Fibroblast of lung (primary cell): ENCODE data around the gene QSOX2.

Experiments used
- CTCF ChIP-seq, 2 donors: IDR thresholded peaks in 1 of 2; conservative IDR thresholded peaks in 1 of 2; 1 replicate in 1 of 2; 2 replicates in 1 of 2; pipeline ENCODE4 v1.5.1; 2011 to 2012; ENCODE audit warnings: low read length in 2 of 2, control low read depth in 1 of 2, inconsistent platforms in 1 of 2, low read depth in 1 of 2, mild to moderate bottlenecking in 1 of 2
- EZH2 ChIP-seq: IDR thresholded peaks from 2 replicates; pipeline ENCODE4 v1.5.1; 2012; ENCODE audit warnings: low read length, control low read depth, mild to moderate bottlenecking; ENCODE audit errors: missing control alignments

- no peak for TF ChIP-seq EZH2
- no peak for TF ChIP-seq CTCF (conservative IDR thresholded peaks at IDR 0.05 in 1 of 2, IDR thresholded peaks at IDR 0.05 in 1 of 2; ENCODE audit: low read depth in 1 of 2, low read length in 2 of 2)
Observed at GRCh38 chr9:136284951-136285350, 39.3 kb upstream of the QSOX2 start.
